Stimulated activated CD8-positive, alpha-beta memory T cell treated with anti-CD3 and anti-CD28 coated beads, Interleukin-12 subunit alpha, Interleukin-12 subunit beta, amount 100 ng/mL, for 24 hours (primary cell): ENCODE measurements around the gene DDI2.

Source experiments
- DNase-seq: peaks from one replicate; pipeline ENCODE4 v3.0.0-alpha.2; 2020; ENCODE audit errors: extremely low read depth

DDI2 gene

GRCh38 chr1:15605398-15606383 lies 11.6 kb upstream of the DDI2 start:
- DNase-seq = no peak

DNA sequence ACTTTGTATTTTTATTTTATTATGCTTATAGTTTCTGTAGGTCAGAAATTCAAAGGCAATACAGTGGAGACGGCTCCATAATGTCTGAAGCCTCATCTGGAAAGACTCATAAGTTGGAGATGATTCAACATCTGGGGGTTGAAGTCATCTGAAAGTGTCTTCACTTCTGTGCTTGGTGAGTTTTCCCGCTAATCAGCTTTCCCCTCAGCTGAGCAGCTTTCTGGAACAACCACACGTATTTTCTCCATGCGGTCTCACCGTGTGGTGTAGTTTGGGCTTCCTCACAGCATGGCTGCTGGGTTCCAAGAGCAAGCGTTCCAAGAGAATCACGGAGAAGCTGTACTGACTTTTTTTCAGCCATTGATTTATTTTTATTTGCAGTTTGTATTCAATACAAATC lies 7.6 kb upstream of the DDI2 start:
- no peak for DNase-seq

- DNase-seq = no peak
These were observed 7.1 kb upstream of the DDI2 start for GRCh38 chr1:15610167-15610566.

GRCh38 chr1:15616373-15617172 lies 685 bp upstream of the DDI2 start:
- DNase-seq = no peak

DNA sequence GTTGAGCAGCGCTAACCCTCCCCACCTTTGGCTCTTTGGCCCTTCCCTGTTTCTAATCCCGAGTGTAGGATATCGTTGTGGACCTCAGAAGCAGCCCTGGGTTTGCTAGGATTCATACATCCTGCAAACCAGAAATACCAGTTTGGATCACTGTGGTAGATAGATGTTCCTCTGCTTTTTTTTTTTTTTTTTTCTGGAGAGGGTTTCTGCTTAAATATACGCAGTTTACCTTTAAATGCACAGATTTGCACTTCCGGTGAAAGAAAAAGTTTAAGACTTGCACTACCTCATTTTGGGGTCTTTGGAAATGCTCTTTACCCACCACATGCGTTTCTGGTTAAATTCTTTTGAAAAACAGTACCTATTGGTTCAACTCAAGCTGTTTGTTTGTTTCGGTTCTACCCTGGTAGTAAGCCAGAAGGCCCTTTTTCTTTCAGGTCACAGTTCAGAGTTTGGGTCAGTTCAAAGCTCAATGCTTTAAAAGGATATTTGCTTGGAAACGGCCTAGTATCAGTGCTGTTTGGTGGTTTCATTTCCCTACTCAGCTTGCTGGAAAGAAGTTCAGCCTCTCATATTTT lies 908 bp downstream of the DDI2 start:
- no peak for DNase-seq

DNA sequence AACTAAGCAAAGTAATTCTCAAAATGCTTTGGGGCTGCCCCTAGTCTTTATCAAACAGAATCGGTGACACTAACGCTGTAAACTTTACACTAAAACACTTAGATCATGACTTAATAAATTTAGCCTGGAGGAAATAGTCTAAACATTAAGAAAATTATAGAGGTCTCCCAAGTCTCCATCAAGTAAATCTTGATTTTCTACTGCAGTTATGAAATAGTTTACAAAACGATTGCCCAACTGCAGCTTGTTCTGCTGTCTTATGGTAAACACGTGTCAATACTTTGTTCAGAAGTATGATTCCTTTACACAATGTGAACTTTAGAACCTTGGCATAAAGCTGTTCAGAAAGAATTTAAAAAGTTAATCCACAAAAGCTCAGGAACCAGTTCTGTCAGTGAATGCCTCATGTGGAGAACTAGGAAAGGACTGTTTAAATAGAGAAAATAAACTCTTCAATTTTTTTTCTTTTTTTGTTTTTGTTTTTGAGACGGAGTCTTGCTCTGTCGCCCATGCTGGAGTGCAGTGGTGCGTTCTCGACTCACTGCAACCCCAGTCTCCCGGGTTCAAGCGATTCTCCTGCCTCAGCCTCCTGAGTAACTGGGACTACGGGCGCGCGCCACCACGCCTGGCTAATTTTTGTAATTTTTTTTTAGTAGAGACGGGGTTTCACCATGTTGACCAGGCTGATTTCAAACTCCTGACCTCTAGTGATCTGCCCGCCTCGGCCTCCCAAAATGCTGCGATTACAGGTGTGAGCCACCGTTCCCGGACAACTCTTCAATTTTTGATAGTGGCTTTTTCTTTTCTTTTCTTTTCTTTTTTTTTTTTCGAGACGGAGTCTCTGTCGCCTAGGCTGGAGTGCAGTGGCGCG lies 1.6 kb downstream of the DDI2 start:
- DNase-seq = no peak

DNA sequence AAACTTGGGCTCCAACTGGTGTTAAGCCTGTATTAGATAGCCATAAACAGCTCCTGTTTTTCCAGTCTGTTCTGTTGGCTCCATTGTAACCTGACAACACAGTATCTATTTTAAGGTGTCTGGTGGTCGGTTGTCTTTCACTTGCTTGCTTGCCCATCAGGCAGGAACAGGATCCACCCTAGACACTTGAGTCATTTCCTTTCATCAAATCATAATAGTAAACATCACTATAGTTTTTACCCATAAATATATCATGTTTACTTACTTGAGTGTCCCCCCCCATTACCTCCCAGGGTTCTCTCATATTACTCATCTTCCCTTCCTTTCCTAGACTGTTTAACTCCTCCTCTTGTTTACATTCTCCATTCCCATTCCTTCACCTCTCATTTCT lies 2.9 kb downstream of the DDI2 start:
- no peak for DNase-seq

- DNase-seq = no peak
These were observed 3.8 kb downstream of the DDI2 start for GRCh38 chr1:15620902-15621682.

DNA sequence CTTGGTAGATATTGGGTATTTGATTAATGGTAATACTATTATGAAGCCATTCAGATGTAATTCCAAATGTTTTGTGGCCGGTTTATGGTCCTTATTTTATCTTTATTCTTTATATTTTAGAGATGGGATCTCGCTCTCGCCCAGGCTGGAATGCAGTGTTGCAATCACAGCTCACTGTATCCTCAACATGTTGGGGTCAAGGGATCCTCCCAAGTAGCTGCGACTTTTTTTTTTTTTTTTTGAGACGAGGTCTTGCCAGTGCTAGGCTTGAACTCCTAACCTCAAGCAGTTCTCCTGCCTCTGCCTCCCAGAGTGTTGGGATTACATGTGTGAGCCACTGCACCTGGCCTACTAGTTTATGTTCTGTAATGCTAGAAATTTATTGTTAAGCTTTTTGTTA lies 4.7 kb downstream of the DDI2 start:
- no peak for DNase-seq

GRCh38 chr1:15622712-15623373 lies 5.6 kb downstream of the DDI2 start:
- DNase-seq = no peak

GRCh38 chr1:15623435-15623834 lies 6.2 kb downstream of the DDI2 start:
- DNase-seq = no peak

- no peak for DNase-seq
These were observed 7.0 kb downstream of the DDI2 start for GRCh38 chr1:15624133-15624714.

DNA sequence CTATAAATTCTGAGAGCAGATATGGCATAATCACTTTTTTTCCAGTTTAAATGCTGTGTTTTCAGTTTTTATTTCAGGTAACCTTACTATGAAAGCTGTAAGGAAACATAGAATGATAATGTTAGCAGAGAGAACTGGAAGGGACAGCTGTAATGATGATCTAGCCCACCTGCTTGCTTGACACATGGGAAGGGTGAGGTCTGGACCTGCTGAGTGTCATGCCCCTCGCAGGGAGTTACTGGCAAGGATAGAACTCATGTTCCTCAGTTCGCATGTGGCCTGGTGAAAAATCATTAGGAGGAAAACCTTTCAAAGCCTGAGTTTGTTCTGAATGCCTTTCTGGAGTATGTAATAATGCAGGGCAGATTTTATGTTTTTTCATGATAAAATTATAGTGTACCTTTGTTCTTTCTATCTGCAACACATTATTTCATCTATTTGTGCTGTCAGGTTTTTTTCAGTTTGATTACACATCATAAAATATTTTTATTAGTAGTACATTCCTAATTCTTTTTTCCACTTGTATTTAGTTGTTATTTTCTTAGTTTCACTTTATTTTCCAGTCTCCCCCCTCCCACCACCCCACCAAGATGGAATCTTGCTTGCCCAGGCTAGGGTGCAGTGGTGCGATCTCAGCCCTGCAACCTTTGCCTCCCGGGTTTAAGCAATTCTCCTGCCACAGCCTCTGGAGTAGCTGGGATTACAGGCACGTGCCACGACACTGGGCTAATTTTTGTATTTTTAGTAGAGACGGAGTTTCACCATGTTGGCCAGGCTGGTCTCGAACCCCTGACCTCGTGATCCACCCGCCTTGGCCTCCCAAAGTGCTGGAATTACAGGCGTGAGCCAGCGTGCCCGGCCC lies 8.0 kb downstream of the DDI2 start:
- no peak for DNase-seq

DNA sequence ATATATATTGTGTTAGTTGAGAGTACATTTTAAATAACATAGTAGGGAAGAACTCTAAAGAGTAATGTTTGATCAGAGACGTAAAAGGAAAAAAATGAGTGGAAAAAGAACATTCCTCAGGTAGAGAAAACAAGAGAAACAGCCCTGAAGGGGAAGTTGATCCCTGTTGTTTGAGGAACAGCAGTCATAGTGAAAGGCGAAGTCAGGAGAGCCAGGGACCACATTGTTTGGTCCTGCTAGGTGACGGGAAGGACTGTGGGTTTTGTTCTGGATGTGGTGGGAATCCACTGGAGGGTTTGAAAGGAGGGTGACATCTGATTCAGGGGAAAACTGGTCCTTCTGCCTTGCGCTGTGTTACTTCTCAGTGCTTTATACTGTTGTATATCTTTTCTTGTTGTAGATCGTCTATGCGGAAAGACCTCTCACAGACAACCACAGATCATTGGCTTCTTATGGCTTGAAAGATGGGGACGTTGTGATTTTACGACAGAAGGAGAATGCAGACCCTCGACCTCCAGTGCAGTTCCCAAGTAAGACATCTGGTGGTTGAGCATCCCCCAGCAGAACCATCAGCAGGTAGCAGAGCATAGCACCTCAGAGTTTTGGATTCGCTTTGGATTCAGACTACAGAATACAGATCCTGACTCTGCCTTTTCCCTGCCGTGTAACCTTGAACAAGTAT lies 9.2 kb downstream of the DDI2 start:
- no peak for DNase-seq

GRCh38 chr1:15627343-15627988 lies 10.2 kb downstream of the DDI2 start:
- DNase-seq = no peak

DNA sequence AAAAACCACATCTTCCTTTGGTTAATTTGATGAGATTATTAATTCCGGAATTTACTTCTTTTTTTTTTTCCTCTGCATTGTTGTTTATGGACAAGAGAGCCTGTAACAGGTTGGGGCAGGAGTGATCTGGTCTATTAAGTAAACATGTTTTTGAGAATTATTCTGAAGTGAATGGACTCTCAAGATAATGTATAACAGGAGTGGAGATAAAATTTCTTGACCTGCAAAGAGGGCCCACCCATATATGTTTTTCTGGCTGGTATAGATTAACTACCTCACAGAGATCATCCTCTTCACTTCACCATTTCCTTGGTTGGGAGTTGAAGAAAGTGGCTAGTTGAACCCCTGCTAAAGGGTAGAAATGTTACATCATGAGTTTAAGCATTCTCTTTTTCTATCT lies 10.7 kb downstream of the DDI2 start:
- no peak for DNase-seq

DNA sequence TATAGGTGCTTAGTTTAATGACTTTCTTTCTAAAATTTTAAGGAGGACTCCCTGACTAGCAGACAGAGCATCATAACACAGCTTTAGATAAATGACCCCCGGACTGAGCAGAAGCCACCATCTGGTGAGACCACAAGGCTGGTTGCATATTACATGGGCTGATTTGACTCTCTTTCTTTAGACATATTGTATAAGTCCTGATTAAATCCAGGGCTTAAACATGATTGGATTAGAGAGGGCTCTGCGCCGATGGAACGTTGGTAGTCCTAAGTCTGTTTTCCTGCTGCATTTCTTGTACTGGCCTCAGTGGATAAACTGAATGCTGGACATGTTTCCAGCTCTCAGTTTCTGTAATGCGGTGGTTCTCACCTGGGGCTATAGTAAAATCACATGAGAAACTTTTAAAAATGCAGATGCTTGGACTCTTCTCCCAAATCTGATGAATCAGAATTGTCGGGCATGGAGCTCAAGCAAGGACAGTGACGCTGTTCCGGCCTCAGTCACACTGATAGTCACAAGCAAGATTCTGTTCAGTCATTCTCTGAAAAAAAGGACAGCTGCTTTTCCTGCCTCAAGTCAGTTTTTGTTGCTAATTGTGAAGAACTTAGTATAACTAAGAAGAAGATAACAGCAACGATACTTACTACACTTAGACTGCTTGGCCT lies 16.6 kb downstream of the DDI2 start:
- DNase-seq = no peak
